HG02981 (cell line): ENCODE measurements around the gene MAGED4.
"Not testable (repeated sequence)": the region's sequence is repeated elsewhere in the genome, so short reads cannot be mapped to it uniquely, and the experiment has no call there.

Experiments used
- ATAC-seq: cut with Tn5 transposase; IDR thresholded peaks from one replicate; pipeline ENCODE4 v1.9.1; 2021; ENCODE audit warnings: mild to moderate bottlenecking, moderate library complexity; ENCODE audit not compliant: unreplicated experiment

Gene MAGED4, protein sequence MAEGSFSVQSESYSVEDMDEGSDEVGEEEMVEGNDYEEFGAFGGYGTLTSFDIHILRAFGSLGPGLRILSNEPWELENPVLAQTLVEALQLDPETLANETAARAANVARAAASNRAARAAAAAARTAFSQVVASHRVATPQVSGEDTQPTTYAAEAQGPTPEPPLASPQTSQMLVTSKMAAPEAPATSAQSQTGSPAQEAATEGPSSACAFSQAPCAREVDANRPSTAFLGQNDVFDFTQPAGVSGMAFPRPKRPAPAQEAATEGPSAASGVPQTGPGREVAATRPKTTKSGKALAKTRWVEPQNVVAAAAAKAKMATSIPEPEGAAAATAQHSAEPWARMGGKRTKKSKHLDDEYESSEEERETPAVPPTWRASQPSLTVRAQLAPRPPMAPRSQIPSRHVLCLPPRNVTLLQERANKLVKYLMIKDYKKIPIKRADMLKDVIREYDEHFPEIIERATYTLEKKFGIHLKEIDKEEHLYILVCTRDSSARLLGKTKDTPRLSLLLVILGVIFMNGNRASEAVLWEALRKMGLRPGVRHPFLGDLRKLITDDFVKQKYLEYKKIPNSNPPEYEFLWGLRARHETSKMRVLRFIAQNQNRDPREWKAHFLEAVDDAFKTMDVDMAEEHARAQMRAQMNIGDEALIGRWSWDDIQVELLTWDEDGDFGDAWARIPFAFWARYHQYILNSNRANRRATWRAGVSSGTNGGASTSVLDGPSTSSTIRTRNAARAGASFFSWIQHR

DNA sequence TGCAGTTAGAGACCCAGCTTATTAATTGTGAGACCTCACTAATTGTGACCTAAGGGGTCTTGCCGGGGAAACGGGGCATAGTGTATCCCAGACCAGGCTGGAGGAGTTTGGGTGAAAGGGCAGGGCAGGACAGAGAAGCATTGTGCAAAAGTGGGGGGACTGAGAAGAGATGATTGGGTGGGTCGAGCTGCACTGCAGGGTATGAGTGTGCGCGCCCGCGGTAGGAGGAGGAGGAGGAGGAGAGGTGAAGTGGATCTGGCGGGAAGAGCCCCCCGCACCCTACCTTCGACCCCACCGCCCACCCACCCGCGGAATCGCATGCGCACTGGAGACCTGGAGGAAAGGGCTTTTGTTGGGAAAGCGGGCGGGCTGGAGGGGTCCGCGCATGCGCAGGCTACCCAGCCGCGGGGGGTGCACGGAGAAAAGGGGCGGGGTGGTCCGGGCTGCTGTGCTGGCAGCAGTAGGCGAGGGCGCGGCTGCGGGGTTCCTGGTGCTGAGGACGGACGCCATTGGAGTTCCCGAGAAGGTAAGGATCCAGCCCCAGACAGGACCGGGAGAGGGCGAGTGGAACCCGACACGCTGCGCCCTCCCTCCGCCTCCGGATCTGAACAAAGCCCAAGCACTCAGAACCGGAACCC lies at the start of gene MAGED4:
TSS of gene MAGED4 (plus strand) at position 449 of the 638 bp plus-strand sequence. CDS start 1,035 bp downstream, outside the sequence.
- ATAC-seq, result not testable (repeated sequence)

DNA sequence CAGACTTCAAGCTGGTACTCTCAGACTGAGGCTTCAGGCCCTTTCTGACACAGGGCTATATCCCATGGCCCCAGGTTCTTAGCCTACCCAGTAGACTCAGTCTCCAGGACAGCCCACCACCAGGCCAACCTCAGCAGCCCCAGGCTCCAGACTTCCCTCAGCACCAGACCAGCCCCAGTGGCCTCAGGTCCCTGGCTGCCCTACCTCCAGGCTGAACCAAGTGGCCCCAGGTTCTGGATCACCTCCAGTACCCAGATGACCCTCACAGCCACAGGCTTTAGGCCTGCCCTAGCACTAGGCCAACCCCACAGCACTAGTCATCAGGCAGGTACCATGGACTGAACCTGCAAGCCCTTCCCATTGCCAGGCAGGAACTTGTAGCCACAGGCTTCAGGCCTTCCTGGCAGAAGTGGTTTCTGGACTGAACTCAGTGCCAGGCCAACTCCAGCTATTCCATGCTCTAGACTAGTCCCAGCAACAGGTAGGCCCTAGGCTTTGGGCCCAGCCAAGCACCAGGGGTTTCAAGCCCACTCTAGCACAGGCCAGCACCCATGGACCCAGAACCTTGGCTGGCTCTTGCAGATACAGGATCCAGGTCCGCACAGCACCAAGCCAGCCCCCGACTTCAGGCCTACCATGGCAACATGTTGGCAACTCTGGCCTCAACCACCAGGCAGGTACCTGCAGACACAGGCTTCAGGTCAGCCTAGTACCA lies 45.7 kb upstream of the MAGED4 start:
- ATAC-seq, result no peak

DNA sequence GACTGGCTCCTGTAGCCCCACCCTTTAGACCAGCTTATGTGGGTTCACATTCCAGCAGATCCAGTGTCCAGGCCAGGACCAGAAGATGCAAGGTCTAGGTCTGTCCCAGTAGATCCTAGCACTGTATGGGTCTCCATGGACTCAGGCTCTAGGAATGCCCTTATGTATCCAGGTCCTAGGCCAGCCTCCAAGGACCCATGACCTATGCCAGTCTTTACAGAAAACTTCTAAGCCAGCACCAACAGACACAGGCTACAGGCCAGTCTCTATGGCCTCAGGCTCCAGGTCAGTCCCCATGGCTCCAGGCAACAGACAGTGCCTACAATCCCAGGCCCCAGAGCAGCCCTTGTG lies 45.2 kb upstream of the MAGED4 start:
- no peak for ATAC-seq

DNA sequence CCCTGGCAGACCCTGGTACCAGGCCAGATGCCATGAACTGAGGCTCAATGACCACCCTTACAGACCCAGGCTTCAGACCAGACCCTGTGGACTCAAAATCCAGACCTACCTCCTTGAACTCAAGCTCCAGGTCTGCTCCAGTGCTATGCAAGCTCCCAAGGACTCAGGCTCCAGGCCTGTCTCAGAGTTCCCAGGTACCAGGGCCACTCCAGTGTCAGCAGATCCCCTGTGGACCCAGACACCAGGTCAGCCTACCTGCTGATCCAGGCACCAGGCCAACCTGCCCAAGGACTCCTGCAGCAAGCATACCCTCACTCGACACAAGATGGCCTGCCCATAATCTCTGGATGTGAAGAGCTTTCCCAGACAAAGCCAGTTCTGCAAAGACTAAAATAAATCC lies 44.7 kb upstream of the MAGED4 start:
- no peak for ATAC-seq

DNA sequence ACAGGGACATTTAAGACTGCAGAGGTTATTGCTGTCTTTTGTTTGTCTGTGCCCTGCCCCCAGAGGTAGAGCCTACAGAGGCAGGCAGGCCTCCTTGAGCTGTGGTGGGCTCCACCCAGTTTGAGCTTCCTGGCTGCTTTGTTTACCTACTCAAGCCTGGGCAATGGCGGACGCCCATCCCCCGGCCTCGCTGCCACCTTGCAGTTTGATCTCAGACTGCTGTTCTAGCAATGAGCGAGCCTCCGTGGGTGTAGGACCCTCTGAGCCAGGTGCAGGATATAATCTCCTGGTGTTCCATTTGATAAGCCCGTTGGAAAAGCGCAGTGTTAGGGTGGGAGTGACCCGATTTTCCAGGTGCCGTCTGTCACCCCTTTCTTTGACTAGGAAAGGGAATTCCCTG lies 34.0 kb upstream of the MAGED4 start:
- ATAC-seq, result not testable (repeated sequence)

DNA sequence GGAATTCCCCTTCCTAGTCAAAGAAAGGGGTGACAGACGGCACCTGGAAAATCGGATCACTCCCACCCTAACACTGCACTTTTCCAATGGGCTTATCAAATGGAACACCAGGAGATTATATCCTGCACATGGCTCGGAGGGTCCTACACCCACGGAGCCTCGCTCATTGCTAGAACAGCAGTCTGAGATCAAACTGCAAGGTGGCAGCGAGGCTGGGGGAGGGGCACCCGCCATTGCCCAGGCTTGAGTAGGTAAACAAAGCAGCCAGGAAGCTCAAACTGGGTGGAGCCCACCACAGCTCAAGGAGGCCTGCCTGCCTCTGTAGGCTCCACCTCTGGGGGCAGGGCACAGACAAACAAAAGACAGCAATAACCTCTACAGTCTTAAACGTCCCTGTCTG lies 24.5 kb upstream of the MAGED4 start:
- ATAC-seq, result not testable (repeated sequence)

DNA sequence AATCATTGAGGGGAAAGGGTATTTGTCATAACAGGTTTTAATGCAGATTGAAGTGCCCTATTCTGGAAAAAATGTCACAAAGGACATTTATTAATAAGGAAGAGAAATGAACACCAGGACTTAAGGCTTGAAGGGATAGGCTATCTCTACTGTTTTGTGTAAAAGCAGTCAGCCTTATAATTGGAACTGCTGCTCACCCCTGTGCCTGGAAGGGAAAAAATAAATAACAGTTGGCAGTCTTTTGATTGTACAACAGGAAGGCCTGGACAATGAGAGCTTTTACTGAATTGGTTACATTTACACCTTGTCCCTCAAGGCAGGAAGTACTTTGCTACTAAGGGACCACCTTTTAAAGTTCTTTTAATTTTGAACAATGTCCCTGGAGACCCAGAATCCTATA lies 17.8 kb upstream of the MAGED4 start:
- no peak for ATAC-seq

DNA sequence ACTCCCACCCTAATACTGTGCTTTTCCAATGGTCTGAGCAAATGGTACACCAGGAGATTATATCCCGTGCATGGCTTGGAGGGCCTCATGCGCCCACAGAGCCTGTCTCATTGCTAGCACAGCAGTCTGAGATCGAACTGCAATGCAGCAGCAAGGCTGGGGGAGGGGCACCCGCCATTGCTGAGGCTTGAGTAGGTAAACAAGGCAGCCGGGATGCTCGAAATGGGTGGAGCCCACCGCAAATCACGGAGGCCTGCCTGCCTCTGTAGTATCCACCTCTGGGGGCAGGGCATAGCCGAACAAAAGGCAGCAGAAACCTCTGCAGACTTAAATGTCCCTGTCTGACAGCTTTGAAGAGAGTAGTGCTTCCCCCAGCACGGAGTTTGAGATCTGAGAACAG lies 13.6 kb upstream of the MAGED4 start:
- not testable (repeated sequence) for ATAC-seq

DNA sequence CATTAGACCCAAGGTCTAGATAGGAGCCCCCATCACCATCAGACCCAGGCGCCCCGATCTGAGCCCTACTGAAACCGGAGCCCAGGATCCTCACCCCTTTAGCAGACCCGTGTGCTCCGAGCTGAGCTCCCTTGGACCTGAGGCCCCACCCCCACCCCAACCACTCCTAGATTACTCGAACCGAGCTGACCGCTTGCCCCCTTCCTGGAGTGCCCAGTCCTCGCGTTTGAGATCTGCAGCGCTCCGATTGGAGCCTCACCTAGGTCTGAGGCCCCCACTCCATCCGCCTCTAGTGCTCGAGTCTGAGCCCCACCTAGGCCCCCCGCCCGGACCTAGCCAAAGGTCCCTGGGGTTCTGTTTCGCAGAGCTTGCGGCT lies 378 bp downstream of the MAGED4 start:
- not testable (repeated sequence) for ATAC-seq

DNA sequence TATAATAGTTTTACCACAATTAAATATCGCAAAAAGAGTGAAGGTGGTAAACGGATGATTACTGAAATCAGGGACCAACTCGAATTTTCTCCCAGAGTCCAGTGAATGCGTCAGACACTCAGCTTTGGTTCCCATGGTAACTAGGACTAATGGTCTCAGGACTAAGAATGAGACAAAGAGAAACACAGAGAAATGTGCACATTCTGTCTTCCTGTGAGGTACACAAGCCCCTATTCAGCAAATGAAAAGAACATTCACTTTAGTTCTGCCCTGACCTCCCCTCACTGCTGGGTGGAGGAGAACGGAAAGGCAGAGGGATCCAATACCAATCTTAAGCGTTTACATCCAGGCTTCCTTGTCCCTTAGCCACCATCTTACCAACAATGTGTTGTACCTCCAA lies 26.7 kb downstream of the MAGED4 start:
- not testable (repeated sequence) for ATAC-seq

DNA sequence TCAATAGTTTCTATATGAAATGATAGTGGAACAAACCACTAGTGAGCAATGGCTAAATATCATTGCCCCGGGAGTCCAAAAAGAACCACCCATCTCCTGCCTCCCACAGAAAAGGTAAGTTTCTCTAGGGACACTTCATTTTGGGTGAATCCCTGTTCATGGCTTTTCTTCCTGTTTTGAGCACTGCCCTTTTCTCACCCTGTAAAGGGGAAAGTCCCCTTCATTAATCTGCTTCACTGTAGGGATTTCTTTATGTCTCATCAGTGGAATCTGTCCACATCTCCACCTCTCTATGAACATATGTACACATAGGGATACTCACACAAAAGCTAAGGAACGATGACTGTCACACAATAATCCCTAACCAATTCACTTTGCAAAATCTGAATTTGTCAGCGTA lies 28.6 kb downstream of the MAGED4 start:
- no peak for ATAC-seq

DNA sequence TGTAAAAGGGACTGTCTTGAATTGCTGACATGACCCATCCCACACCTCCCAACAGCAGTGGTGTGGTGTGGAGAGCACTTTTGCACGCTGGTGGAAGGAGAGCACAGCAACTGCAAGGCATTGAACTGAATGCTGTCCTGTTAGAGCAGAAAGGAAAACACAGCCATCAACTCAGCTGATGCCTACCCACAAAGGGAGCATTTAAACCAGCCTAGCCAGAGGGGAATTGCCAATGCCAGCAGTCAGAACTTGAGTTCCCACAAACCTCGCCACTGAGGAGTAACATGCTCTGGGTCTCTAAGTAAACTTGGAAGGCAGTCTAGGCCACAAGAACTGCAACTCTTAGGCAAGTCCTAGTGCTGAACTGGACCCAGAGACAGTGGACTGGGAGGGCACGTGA lies 31.9 kb downstream of the MAGED4 start:
- no peak for ATAC-seq

DNA sequence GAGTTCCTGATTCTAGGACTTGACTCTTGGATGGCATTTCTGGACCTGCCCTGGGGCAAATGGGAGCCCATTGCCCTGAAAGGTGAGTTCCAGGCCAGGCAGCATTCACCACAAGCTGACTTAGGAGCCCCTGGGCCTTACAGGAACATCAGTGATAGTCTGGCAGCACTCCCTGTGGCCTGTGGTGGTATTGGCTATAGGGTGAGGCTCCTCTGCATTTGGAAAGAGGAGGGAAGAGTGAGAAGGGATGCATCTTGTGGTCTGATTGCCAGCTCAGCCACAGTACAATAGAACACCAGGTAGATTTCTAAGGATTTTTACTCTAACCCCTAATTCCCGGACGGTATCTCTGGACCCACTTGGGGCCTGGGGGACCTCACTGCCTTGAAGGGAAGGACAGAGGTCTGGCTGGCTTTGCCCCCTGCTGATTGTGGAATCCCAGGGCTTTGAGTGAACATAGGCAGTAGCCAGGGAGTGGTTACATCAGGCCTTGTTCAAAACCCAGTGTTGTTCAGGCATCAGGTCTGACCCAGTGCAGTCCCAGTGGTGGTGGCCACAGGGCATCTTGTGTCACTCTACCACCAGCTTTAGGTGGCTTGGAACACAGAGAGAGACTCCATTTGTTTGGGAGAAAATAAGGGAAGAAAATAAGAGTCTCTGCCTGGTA lies 32.9 kb downstream of the MAGED4 start:
- no peak for ATAC-seq

DNA sequence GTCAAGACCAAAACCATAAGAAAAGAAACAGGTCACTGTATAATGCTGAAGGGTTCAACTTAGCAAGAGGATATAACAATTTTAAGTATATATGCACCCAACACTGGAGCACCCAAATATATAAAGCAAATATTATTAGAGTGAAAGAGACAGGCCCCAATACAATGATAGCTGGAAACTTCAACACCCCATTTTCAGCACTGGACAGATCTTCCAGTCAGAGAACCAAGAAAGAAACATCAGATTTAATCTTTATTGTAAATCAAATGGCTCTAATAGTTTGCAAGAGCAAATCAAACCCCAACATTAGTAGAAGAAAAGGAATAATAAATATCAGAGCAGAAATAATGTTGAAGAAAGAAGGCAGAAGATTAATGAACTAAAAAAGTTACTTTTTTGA lies 36.2 kb downstream of the MAGED4 start:
- ATAC-seq, result no peak
